OCI-LY7 (cell line): ENCODE data around the gene SLC25A13.

Source experiments
- EZH2phosphoT487 ChIP-seq: fragments of 200-600 bp; sonication (generic); IDR thresholded peaks from 2 replicates; pipeline ENCODE4 v1.6.1; 2018; ENCODE audit warnings: low read depth, borderline replicate concordance, mild to moderate bottlenecking, mixed run types, antibody characterized with exemption, low read length, moderate library complexity, mixed read lengths
- TF ChIP-seq, protein P1 (sequence below): fragments of 200-600 bp; sonication (generic); conservative IDR thresholded peaks from 2 replicates; pipeline ENCODE4 v1.5.1; 2014; ENCODE audit warnings: mild to moderate bottlenecking, antibody characterized with exemption, low read length, moderate library complexity, mixed read lengths

DNA sequence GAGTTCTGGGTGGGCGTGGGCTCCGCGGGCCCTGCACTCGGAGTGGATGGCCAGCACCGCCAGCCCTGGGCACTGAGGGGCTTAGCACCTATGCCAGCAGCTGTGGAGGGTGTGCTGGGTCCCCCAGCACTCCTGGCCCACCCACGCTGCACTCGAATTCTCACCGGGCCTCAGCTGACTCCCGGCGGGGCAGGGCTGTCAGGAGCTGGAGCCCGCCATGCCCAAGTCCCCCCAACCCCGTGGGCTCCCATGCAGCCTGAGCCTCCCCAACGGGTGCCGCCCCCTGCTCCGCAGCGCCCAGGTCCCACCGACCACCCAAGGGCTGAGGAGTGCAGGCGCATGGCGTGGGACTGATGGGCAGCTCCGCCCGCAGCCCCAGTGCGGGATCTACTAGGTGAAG, 93.1 kb downstream of the SLC25A13 start:
- TF ChIP-seq, protein P1, sequence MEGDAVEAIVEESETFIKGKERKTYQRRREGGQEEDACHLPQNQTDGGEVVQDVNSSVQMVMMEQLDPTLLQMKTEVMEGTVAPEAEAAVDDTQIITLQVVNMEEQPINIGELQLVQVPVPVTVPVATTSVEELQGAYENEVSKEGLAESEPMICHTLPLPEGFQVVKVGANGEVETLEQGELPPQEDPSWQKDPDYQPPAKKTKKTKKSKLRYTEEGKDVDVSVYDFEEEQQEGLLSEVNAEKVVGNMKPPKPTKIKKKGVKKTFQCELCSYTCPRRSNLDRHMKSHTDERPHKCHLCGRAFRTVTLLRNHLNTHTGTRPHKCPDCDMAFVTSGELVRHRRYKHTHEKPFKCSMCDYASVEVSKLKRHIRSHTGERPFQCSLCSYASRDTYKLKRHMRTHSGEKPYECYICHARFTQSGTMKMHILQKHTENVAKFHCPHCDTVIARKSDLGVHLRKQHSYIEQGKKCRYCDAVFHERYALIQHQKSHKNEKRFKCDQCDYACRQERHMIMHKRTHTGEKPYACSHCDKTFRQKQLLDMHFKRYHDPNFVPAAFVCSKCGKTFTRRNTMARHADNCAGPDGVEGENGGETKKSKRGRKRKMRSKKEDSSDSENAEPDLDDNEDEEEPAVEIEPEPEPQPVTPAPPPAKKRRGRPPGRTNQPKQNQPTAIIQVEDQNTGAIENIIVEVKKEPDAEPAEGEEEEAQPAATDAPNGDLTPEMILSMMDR, result no peak
- no peak for TF ChIP-seq EZH2phosphoT487
